ENCODE data around the gene NWD2. TPM values are rescaled to one million over a fixed set of nuclear protein-coding genes. Genes with fewer than 3 reads are reported as not detected.

Gene NWD2
- total RNA-seq, 1 donor from 2014 or later: 0.49 TPM

GRCh38 chr4:37455301-37456131, 211.0 kb downstream of the NWD2 start:
- no peaks in the 10 kb centered on the region for H3K27me3 ChIP-seq
- H3K4me1 ChIP-seq: peaks cover 16% of the 10 kb centered on the region
- no peaks in the 10 kb centered on the region for H3K36me3 ChIP-seq
- intact Hi-C loops (cut with DNase I): no loop called here
- no peak overlapping the region for H3K27ac ChIP-seq
- H3K4me3 ChIP-seq: no peak overlapping the region
- H3K9me3 ChIP-seq: no peaks in the 10 kb centered on the region
- TF ChIP-seq, protein P1, sequence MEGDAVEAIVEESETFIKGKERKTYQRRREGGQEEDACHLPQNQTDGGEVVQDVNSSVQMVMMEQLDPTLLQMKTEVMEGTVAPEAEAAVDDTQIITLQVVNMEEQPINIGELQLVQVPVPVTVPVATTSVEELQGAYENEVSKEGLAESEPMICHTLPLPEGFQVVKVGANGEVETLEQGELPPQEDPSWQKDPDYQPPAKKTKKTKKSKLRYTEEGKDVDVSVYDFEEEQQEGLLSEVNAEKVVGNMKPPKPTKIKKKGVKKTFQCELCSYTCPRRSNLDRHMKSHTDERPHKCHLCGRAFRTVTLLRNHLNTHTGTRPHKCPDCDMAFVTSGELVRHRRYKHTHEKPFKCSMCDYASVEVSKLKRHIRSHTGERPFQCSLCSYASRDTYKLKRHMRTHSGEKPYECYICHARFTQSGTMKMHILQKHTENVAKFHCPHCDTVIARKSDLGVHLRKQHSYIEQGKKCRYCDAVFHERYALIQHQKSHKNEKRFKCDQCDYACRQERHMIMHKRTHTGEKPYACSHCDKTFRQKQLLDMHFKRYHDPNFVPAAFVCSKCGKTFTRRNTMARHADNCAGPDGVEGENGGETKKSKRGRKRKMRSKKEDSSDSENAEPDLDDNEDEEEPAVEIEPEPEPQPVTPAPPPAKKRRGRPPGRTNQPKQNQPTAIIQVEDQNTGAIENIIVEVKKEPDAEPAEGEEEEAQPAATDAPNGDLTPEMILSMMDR (IDR thresholded peaks at IDR 0.05): no peak
- TF ChIP-seq POLR2A (IDR thresholded peaks at IDR 0.05) (no peak), POLR2AphosphoS5 (IDR thresholded peaks at IDR 0.05; ENCODE audit: insufficient read depth in 1 of 2, low read depth in 1 of 2) (no peak)
- no peak for DNase-seq (ENCODE audit: extremely low spot score in 2 of 2)

DNA sequence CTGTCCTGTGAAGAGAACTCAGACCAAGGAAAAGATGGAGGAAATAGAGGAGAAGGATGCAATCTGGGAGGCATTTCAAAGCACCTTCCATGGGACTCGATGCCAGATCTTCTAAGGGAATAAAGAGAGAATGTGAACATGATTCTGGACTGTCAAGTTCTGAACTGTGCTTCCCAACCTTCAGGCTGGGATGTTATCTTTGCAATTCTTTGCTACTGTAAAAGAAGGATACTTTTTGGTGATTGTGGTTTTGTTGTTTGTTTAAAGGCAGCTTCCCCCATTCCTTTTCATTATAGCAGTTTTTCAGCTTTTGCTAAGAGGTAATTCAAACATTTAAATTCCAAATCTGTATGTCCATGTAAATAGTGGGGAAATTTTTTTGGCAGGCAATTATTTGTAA, 217.3 kb downstream of the NWD2 start:
- TF ChIP-seq POLR2AphosphoS5 (IDR thresholded peaks at IDR 0.05; ENCODE audit: insufficient read depth in 1 of 2, low read depth in 1 of 2) (no peak), POLR2A (IDR thresholded peaks at IDR 0.05) (no peak)
- TF ChIP-seq, protein P1 (IDR thresholded peaks at IDR 0.05): no peak
- DNase-seq (ENCODE audit: extremely low spot score in 2 of 2): no peak
- no peaks in the 10 kb centered on the region for H3K36me3 ChIP-seq
- H3K4me1 ChIP-seq: no peaks in the 10 kb centered on the region
- intact Hi-C loops (cut with DNase I): no loop called here
- no peak overlapping the region for H3K27ac ChIP-seq
- H3K27me3 ChIP-seq: no peaks in the 10 kb centered on the region
- no peak overlapping the region for H3K4me3 ChIP-seq
- H3K9me3 ChIP-seq: no peaks in the 10 kb centered on the region

DNA sequence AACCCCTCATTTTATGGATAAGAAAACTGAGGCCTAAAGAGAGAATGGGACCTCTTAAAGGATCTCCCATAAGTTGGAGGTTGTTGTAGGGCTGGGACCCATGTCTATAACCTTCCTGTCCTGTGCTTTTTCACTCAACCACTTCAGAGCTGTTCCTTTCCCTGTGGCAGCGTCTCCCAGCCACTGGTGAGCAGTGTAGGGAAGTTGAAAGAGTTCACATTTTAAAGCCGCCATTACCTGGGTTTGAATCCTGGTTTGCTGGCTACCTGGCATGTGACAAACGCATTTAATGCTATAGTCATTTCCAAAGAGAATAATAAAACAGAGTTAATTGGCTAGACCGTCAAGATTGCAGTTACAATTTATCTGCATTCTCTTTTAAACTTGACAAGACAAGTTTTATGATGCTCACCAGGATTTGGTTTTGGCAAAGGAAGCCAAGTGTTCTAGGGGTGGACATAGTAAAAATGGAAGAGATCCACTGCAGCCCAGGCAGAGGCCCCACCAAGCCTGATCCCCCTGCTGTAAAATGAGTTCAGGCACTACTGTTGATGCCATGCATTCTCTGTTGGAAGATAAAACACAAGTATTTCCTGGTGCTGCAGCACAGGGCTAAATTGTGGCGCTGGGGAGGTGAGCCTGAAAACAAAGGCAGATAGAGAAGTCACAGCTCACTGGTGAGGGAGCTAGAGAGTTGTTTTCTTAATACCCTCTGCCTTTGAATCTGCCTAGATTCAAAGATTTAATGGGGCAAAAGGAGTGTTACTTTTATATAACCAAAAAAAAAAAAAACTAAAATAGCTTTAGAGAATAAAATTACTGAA, 218.7 kb downstream of the NWD2 start:
- H3K4me3 ChIP-seq: no peak overlapping the region
- no peaks in the 10 kb centered on the region for H3K9me3 ChIP-seq
- no peaks in the 10 kb centered on the region for H3K36me3 ChIP-seq
- H3K27ac ChIP-seq: no peak overlapping the region
- TF ChIP-seq POLR2AphosphoS5 (IDR thresholded peaks at IDR 0.05; ENCODE audit: insufficient read depth in 1 of 2, low read depth in 1 of 2) (no peak), POLR2A (IDR thresholded peaks at IDR 0.05) (no peak)
- TF ChIP-seq, protein P1 (IDR thresholded peaks at IDR 0.05): no peak
- intact Hi-C loops (cut with DNase I): no loop called here
- H3K27me3 ChIP-seq: no peaks in the 10 kb centered on the region
- DNase-seq (ENCODE audit: extremely low spot score in 2 of 2): no peak
- no peaks in the 10 kb centered on the region for H3K4me1 ChIP-seq

DNA sequence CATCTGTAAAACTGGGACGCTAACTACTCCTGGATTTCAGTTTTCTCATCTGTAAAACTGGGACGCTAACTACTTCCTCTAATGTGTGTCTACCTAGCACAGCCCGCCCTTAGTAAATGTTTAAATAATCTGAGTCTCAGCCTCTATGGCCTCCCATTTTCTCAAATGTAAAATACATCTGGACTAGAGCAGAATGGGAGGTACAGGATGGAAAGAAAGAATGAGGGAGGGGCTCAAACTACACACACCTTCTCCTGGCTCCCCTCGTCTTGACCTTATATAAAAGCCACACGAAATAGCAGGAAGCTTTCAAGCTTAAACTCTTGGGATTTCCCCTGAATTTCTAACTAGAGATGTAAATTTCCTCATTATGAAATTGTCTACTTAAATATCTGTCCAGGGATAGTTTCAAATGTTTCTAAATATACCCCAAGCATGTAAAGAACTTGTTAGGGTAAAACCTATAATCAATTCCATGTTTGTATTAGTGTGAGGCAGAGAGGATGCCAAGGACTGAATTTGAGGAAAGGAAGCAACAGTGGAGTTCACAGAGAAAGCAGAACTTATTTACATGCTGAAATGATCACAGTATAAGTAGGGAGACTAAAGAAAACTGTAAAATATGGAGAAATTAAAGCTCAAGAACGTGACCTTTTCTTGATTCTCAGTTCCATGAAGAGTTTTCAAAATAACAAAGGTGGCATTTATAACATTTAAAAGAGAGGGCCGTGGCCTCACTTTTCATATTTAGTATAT, 220.0 kb downstream of the NWD2 start:
- no peaks in the 10 kb centered on the region for H3K36me3 ChIP-seq
- intact Hi-C loops (cut with DNase I): no loop called here
- no peak overlapping the region for H3K4me3 ChIP-seq
- no peaks in the 10 kb centered on the region for H3K27me3 ChIP-seq
- H3K4me1 ChIP-seq: no peaks in the 10 kb centered on the region
- DNase-seq (ENCODE audit: extremely low spot score in 2 of 2): no peak
- H3K9me3 ChIP-seq: no peaks in the 10 kb centered on the region
- TF ChIP-seq POLR2A (IDR thresholded peaks at IDR 0.05) (no peak), POLR2AphosphoS5 (IDR thresholded peaks at IDR 0.05; ENCODE audit: insufficient read depth in 1 of 2, low read depth in 1 of 2) (no peak)
- TF ChIP-seq, protein P1 (IDR thresholded peaks at IDR 0.05): no peak
- no peak overlapping the region for H3K27ac ChIP-seq

All from vagina (tissue), 2 donors.